GM19351 (cell line): ENCODE results near the gene TIA1.
A peak's percentile ranks its signal among the peaks of the same experiment; 100 is the strongest.
"Not testable (repeated sequence)": the region's sequence is repeated elsewhere in the genome, so short reads cannot be mapped to it uniquely, and the experiment has no call there.

Source experiments
- ATAC-seq: cut with Tn5 transposase; IDR thresholded peaks from one replicate; pipeline ENCODE4 v1.9.1; 2021; ENCODE audit warnings: mild to moderate bottlenecking, moderate library complexity; ENCODE audit not compliant: unreplicated experiment

The TIA1 gene

DNA sequence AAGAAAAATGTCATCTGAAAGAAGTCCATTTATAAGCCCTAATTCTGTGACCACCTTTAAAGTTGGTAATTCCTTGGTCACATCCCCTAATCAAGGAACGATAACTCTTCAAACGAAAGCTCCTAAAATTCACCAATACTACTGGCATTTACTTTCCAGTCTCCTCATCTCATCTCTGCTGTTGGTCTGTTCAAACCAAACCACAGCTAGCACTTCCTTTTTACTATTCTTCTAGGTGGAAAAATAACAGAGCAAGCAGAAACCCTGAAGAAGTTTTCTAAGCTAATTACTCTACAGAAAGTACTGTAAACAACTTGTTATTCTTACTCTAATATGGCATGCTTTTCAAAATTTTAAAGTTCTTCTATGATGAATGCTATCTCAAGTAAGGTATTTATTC lies 21.6 kb downstream of the TIA1 start:
- ATAC-seq: no peak

DNA sequence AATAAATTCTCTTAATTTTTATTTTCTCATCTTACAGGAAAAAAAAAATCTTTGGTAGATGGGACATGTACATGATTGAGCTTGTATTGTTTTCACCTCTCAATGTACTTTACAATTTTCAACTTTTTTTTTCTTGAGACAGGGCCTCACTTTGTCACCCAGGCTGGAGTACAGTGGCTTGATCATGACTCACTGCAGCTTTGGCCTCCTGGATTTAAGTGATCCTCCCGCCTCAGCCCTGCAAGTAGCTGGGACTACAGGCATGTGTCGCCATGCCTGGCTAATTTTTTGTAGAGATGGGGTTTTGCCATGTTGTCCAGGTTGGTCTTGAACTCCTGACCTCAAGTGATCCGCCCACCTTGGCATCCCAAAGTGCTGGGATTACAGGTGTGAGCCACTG lies 25.1 kb downstream of the TIA1 start:
- not testable (repeated sequence) for ATAC-seq

DNA sequence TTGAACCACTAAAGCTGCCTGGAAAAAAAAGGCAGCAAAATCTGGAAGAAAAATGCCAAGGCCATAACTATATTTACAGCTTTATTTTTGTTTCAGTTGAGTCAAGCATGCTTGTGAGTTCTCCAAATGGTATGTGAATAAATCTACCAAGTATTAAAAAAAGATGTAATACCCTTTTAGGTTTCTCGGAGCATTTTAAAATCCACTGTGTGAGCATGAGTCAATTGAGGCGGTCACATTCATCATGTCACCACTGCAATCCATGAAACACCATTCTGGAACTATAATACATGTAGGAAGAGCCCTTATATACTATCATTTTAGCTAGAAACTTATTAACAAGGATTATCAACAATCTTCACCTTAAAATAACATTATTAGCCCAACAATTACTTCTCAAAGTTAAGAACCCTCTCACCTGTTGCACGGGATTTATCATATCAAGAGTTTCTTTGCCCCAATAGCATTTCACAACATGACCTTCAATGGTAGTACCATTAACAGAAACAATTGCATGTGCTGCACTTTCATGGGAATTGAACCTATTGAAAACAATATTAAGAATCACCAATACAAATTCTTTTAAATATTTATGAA lies 33.4 kb downstream of the TIA1 start:
- no peak for ATAC-seq

DNA sequence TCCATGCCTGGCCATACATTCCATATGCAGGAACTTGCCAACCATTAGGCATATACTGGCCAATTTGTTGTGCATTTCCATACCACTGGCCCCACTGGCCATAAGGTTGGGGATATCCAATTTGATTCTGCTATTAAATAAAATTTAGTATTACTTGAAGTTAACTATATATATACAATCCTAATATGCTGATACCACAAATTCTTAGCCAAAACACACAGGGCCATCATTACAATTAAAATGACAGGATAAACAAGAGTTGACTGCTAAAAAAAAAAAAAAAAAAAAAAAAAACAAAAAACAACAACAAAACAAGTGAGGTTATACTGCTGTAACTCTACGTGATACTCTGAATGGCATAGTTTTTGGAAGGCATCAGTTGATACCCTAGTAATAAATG lies 34.1 kb downstream of the TIA1 start:
- no peak for ATAC-seq

DNA sequence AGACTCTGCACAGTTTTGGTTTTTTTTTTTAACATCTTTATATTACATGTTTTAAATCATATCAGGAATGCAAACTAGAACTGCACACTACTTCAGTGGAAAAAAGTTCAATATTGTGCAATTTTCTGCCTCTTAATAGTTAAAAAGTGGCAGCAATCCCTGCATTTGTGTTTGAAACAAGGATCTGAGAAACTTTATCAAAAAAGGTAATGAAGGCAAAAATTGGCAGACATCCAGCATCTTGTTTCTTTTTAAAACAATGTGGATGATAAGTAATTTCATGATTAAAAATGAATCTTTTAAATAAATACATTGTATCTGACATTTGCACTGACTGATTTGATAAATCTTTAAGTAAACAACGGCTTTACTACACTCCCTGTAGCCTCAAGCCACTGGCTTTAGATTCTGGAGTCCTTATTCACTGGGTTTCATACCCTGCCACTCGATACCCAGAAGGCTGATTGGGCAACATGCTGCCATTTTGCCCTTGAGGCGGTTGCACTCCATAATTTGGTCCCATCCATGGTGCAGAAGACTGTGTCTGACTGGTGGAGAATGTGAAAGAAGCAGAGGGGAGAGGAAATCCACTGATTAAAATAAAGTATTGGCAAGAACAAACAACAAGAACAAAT lies 36.0 kb downstream of the TIA1 start:
- ATAC-seq: no peak

DNA sequence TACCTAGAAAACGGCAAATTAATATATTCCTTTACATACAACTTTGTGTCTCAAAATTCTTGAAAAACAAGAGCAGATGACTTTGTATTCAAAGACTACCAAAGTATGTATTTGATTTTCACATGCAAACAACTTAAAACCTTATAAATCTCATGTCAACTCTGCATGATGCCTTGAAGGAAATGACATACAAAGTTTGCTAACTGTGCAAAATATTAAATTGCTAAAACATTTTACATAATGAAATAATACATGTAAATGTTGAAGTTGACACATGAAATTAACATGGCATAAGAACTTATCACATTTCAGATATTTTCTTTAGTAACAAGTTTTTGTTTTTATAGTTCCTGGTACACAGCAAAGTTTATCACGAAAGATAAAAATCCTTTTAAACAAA lies 36.8 kb downstream of the TIA1 start:
- ATAC-seq: no peak

DNA sequence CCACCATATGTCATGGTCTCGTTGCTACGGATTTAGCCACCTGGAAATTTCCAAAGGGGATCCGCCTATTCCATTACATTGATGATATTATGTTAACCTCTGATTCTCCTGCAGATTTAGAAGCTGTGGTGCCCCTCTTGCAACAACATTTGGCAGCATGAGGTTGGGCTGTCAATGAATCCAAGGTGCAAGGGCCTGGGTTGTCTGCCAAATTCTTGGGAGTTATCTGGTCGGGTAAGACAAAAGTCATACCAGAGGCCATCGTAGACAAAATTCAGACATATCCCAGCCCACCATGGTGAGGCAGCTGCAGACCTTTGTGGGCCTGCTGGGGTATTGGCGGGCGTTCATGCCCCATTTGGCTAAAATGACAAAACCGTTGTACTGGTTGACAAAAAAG lies 44.0 kb downstream of the TIA1 start:
- ATAC-seq: no peak

DNA sequence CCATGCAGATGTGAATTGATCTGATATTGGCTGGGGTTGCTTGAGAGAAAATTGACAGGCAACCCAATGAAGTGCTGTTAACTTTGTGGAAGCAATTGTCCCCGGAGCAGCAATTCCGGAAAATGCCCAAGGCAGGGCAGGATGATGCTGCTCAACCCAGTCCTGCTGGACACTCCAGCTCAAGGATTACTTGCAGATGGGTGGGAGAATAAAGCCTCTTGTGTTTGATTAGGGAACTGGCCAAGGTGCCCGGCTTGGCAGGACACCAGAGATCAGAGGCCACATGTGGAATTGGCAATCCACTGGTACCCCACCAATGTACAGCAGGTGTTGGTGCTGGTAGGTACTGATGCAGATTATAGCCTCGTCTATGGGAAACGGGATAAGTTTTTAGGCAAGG lies 45.3 kb downstream of the TIA1 start:
- no peak for ATAC-seq

DNA sequence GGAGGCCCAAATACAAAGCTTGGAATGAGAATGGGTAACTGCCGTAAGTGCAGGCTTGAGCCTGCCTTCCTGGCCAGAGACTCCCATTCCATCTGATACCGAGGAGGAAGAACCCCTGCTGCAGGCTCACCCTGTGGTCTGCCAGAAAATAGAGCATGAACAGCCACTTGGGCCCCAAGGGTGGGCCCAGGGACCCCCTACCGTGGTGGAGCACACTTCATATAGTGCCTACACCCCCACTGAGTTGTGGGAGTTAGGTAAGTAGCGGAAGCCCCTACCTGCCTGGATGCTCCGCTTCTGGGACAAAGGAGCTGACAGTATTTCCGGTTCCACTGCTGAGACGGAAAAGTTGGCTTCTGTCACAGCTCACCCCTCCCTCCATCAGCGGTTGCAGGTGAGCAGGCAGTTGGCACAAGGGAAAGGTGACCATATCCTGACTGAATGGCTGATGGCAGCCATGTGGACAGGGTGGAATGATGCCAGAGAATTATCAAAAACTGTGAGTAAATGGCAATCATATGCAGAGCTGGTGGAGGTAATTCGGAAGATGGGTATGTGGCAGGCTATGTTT lies 46.1 kb downstream of the TIA1 start:
- no peak for ATAC-seq

DNA sequence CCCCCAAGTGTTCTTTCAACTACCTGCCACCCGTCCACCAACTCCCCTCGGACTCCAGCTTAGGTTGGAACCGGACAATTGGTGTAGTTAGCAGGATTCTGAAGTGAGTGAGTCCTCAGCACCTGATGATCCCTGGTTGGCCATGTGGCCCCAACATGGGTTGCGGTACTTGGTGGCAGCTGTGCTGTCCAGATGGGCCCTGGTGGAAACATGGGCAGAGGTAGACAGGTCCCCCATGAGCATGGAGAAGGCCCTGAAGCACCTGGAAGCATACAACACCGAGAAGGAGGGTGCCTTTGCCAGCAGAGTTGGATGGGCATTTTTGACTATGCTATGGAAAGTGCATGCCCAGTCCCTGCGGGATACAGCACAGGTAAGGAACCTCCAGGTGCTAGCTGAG lies 46.6 kb downstream of the TIA1 start:
- no peak for ATAC-seq

DNA sequence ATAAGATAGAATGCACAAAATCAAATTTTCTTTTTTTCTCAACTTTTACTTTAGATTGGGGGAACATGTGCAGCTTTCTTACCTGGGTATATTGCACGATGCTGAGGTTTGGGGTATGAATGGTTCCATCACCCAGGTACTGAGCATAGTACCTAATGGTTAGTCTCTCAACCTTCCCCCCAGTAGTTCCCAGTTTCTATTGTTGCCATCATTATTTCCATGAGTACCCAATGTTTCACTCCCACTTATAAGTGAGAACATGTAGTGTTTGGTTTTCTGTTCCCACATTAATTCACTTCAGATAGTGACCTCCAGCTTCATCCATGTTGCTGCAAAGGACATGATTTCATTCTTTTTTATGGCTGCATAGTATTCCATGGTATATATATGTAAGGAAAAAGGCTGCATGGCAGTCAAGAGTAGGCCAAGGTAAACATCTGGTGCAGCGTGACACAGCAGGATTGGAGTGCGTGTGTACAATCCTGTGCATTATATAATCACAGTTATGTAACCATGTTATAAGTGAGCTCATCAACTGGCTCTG lies 47.1 kb downstream of the TIA1 start:
- ATAC-seq: no peak

DNA sequence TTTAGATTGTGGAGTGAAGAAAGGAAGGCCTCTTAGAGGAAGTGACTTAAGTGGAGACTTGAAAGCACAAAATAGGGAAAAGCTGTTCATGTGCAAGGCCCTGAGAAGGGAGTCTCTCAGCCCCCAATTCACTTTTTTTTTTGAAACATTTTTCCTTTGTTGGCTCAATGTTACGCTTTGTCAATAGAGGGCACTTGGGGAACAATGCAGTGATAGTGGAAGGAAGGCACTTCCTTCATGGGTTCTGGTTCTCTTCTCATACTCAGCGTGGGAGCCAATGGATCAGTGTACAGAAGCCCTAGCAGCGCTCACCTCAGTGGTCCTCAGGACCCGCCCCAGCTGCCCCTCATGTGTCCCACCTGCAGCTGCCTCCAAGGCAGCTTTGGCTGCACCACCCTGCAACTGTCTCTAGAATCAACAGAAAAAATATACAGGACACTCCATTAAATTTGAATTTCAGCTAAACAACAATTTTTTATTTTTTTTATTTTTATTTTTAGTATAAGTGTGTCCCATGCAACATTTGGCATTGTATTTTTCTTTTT lies 49.0 kb downstream of the TIA1 start:
- no peak for ATAC-seq

DNA sequence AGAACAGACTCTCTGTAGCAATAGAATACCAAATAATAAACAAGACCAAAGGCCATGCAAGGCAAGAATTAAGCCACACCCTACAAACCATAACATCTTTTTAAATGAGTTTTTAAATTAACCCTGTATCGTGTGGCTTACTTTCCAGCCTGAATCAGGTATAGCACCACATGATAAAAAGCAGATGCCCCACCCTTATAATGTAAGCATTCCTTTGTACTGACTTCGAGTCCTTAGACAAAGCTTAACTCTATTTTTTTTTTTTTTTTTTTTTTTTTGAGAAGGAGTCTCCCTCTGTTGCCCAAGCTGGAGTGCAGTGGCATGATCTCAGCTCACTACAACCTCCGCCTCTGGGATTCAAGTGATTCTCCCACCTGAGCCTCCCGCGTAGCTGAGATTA lies 55.9 kb downstream of the TIA1 start:
- ATAC-seq: no peak

DNA sequence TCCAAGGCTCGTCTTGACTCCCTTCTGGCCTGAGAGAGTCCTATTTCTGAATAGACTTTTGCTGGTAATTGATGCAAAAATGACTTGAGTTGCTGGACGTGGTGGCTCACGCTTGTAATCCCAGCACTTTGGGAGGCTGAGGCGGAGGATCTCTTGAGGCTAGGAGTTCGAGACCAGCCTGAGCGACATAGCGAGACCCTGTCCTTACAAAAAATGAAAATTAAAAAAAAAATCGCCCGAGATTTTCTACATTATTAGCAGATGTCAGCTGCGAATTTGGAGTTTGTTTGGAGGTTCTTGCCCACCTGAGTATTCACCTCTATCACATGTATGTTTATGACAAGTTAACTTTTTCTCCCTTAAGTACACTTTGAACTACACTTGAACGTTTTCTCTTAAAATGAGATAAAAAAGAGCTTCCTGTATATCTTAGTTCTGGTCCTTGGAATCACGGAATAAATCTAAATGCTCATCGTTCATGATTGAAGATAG lies 57.1 kb downstream of the TIA1 start:
- ATAC-seq: no peak

DNA sequence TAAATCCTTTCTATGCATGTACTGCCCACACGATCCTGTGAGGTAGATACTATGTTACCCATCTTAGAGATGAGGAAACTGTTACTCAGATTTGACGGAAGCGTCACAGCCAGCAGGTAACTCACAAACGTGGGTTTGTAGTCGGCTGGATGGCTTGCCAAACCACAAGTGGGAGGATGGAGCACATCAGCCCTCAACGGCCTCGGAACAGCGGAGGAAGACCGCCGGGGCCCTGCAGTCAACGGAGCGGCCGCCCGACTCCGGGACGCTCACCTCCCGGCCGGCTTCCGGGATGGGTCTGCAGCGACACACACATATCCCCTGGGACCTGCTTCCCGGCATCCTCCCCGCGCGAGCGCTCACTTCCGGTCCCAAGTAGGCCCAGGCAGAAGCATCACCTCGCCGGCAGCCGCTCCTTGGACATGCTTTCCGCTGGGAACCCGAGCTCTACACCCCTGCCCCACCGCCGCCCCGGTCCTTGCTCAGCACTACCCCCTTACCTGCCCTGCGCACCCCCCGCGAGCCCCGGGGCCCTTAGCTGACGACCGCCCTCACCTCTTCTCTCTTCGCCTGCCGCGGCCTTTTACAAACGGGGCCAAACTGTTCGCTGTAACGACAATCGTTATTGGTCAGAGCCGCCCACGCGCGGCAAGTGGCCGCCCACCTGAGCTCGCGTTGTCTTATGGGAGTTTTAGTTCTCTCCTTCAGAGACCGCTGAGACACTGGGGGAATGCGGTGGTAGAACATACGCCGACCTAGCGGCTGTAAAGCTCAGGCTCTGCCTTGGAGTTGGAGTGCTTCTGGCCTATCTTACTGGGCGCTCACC lies 57.8 kb downstream of the TIA1 start, which contains the start of gene C2orf42:
TSS of gene C2orf42 (minus strand) at position 602 of the 826 bp plus-strand sequence. CDS start 9,034 bp downstream, outside the sequence.
- peak; percentile 78 for ATAC-seq

DNA sequence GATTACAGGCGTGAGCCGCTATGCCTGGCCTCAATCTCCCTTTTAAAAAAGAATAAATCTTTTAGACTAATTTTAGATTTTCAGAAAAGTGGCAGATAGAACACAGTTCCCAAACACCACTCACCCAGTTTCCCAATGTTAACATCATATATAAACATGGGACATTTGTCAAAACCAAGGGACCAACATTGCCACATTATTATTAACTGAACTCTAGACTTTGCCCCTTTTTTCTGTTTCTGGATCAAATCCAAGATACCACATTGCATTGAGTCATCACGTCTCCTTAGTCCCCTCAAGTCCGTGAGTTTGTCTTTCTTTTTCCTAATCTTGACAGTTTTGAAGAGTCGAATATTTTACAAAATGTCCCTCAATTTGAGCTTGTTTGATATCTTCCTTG lies 60.0 kb downstream of the TIA1 start:
- no peak for ATAC-seq

DNA sequence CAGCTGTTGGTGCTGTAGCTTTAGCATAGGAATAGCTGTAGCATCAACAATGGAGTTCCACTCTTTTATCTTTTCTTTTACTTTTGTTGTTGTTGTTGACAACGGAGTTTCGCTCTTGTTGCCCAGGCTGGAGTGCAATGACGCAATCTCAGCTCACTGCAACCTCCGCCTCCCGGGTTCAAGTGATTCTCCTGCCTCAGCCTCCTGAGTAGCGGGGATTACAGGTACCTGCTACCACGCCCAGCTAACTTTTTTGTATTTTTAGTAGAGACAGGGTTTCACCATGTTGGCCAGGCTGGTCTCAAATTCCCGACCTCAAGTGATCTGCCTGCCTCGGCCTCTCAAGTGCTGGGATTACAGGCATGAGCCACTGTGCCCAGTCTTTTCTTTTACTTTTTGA lies 61.3 kb downstream of the TIA1 start:
- ATAC-seq: not testable (repeated sequence)

DNA sequence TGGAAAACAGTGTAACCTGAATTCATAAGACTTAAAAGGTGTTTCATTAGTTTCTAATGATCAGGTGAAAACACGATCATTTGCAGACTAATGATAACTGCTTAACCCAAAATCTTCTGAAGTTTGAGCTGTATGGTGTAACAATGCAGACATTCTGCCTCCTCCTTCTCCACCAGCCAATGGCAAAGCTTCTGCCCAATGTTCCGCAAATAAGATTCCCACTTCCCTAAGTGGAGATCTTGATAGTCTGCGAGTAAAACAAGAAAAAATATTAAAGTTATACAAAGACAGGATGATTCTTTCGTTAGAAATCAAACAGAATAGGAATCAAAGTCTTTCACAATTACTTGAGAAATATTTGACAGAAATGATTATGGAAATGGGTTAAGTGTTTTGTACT lies 65.7 kb downstream of the TIA1 start:
- no peak for ATAC-seq

DNA sequence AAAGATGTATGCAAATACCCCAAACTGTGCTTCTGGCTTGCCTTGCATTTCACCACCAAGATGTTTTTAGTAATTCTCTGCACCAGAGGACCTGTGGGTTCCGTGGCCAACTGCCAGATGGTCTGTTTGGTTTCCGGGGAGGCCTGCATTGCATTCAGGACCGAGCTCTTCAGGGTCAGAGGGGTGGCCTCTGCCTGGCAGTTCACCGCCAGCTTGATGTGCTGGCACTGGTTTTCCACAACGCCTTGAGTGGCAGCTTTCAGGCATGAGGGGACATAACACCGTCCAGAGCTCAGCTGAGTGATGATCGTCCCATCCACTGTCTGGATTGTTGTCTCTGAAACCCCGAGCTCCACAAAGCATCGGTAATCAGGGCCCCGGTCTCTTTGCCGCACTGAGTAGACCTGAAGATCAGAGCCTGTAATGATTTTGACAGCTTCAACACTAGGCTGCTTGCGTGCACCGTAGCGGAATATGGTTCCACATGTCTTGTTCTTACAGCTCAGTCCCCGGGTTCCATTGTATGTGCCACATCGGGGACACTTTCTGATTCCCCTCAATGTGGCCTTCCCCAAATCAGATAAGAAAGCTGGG lies 67.0 kb downstream of the TIA1 start:
- peak; percentile 77 for ATAC-seq

DNA sequence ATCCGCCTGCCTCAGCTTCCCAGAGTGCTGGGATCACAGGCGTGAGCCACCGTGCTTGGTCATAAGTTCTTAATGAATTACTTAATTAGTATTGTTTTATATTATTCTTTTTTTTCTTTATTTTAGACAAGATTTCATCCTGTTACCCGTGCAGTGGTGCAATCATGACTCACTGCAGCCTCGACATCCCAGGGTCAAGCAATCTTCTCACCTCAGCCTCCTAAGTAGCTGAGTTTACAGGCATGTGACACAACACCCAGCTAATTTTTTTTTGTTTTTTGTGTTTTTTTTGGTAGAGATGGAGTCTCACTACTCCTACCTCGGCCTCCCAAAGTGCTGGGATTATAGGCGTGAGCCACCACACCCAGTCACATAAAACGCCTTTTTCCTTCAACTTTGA lies 74.9 kb downstream of the TIA1 start:
- ATAC-seq: no peak
